HG02973 (cell line): Measurements from ENCODE around the gene PARD3.
"Not testable (repeated sequence)": the region's sequence is repeated elsewhere in the genome, so short reads cannot be mapped to it uniquely, and the experiment has no call there.

Experiments used
- ATAC-seq: cut with Tn5 transposase; IDR thresholded peaks from one replicate; pipeline ENCODE4 v1.9.1; 2021; ENCODE audit warnings: moderate library complexity; ENCODE audit not compliant: unreplicated experiment

The PARD3 gene

DNA sequence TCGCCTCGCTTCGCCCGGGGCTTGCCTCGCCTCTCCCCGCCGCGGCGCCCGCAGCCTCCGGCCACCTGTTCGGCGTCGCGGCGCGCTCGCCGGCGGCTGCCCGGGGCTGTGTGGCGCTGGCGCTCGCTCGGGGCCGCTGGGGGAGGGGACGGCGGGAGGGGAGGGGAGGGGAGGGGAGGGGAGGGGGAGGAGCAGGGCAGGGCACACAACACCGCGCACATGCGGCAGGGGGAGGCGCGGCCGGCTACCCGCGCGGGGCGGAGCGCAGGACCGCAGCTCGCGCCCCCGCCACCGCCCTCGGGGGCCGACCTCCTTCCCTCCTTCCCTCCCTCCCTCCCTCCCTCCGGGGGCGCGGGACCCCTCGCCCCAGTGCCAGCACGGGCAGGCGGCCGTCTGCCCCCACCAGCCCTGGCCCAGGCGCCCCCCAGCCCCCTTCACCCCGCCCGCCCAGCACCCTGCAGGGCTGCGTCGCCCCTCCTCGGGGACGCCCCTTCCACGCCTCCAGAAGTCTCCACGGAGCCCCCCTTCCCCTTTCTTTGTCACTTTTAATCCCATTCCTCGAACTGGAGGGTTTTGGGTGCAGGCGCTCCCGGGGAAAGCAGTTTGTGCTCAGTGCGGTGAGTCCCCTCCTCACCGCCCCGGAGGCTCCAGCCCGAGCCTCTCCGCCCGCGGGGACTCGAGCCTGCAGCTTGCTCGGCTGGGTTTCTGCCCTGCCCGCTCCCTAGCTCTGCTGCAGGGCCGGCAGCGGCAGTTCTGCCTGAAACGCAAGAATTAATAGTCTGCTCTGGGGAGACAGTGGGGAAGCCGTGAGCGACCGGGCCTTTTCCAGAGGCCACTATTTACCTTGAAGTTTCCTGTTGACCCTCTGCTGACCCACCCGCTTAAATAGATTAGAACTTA, at the start of gene PARD3:
PARD3 (minus strand) TSS at position 112 of the 900 bp plus-strand sequence. CDS start 301 bp downstream, outside the sequence.
- ATAC-seq, result no peak

DNA sequence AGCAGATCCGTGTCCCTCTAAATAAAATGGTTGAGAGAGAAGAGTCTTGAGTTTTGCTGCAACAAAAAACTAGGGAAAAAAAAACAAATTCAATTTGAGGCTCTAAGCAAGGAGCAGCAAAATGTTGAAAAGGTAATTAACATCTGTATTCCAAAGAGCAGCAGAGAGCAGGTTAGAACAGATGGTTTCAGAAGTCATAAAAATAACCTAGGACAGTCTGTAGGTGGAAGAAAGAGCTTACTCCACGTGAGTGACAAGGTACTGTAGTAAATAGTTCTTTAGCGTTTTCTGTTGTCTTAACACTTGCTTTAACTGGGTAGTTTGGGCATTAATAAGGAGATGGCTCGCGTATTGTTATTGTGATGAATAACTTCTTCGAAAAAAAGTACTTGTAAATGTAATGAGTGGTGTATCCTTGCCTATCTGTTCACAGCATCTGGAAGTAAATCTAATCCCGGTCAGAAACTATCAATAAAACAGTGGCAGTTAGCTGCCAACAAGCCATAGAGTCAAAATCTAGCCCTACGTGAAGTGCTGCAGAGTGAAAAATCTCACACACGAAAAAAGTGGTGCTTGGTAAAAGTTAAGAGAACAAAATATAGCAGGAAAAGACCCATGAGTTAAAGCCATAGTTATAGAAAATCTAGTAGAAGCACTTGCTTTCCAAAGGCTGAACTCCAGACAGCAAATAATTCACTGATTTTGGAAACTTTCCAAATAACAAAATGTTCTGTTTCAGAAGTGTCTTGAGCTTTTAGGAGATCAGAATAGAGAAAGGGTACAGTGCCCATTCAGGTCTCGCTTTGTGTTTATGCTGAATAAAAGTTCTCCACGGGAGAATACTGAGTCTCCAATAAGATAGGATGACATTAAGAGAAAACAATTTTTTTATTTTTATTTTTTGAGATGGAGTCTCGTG, 49.3 kb upstream of the PARD3 start:
- no peak for ATAC-seq

DNA sequence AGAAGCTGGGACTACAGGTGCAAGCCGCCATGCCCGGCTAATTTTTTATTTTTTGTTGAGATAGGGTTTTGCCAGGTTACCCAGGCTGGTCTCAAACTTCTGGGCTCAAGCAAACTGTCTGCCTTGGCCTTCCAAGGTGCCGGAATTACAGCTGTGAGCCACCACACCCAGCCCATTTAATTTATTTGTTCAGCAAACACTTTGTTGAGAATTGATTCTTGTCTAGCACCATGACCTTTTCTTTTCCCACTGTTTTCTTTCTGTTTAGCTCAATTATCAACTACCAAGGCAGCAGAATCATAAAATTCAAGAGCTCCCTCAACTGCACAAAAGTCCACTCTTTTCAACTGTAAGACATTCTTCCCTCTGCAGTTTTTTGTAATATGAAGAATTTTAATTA, 47.8 kb upstream of the PARD3 start:
- ATAC-seq, result no peak

DNA sequence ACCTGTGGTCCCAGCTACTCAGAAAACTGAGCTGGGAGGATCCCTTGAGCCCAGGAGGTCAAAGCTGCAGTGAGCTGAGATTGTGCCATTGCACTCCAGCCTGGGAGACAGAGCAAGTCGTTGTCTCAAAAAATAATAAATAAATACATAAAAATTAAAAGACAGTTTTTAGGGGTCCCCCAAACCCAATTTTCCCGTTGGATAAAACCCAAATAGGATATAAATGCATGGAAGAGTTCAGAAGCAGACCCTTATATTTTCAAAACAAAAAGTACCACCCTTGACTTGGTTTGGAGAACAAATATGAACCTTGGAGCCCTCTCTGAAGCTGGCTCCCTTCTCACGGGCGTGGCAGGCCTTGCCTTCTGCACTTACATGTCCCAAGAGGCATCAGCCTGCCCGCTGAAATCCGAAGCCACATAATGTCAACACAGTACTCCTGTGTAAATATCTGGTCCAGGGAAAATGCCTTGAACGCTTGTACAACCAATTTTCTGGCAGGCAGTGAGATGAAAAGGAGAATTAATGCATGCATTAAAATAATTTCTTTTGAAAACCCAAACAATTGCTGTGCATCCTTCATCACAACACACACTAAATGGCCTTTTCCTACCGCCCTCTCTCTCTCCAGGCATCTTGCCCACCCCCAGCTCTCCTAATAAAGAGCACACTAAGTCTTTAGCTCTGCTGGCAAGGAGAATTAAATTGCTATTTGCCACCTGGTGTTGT, 46.4 kb upstream of the PARD3 start:
- no peak for ATAC-seq

DNA sequence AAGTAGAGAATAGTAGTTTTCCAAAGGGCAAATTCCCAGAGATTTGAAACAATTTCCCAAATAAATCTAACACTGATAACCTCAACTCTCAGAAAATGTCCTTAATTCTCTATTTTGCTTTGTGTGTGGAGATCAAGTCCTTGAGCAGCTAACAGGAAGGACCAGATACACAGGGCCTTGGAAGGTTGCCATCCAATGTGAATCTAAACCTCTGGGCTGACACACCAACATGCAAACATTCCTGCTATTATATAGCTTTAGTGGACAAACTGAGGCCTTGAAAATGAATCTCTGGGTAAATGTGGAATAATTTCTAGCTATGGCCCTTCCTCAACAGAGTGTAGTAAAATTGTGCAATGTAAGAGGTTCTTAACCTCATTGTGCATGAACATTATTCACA, 44.1 kb upstream of the PARD3 start:
- no peak for ATAC-seq

DNA sequence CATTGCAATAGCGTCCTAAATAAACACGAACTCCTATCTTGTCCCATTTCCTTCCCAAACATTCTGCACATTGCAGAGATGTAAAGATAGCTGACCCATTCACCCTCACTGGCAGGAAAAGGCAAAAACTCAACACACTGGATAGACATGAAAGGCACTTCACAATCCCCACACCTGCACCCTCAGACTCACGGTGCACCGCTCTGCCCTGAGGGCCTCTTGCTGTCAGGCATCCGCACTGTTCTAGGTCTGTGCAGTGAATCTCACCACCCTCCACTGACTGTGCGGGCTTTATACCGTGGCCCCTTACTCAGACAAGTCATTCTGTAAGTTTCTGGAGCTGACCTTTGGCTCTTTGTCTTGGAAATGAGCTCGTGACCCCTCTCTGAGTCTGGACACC, 42.9 kb upstream of the PARD3 start:
- ATAC-seq, result no peak

DNA sequence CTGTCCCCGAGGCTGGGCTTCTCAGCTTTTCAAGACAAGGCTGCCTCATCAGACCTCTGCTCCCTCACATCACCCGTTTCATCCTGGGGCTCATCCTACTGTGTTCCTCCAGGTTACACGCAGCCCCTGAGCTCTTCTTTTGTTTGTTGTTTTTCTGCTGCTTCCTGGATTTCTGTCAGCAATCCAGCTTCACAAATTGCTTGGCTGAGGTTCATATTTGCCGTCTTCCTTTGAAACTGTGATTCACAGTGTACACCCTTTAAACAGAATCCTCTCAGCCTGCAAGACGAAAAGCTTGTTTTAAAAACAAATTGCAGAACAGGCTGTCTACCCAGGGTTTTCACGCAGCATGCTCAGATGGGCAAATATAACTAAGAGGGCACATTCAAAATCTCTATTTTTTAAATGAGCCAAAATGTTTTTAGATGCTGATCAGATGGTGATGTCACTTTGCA, 39.1 kb upstream of the PARD3 start:
- ATAC-seq, result no peak

DNA sequence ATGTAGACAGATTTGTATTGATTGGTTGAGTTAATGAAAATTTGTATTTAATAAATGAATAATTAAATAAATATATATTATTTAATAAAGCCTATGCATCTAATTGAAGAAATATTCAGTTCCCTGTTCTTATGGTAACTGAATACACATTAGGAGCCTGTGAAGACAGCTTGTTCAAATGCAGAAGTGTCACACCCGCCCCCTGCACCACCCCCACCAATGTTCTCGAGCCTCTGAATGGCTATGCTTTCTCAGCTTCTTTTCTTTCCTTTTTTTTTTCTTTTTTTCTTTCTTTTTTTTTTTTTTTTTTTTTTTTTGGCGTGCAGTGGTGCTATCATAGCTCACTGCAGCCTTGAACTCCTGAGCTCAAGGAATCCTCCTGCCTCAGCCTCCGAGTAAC, 38.3 kb upstream of the PARD3 start:
- ATAC-seq, result no peak

DNA sequence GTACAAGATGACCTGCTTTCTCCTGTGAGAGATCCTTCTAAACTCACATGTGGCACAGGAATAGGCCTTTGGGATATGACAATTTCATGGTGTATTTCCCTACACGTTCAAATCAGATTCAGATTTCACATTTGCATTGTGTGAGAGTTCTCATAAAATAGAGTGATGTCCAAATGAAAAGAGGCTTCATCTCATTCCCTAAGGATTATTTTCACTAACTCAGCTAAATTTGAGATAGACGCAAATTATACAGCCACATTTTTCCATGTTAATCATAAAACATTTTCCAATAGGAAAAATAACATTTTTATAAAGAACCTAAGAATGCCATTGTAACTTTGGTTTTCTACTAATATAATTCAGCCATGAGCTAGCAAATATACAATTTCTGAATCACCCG, 35.5 kb upstream of the PARD3 start:
- ATAC-seq, result no peak

DNA sequence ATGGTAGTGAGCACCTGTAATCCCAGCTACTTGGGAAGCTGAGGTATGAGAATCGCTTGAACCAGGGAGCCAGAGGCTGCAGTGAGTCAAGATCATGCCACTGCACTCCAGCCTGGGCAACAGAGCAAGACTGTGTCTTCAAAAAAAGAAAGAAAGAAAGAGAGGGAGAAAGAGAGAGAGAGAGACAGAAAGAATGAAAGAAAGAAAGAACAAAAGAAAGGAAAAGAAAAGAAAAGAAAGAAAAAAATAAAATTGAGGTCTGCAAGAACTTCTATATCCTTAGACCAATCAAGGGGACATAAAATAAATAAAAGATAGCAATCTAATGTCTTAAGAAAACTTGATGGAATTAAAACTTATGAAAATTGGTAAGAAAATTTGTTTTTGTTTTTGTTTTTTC, 34.9 kb upstream of the PARD3 start:
- no peak for ATAC-seq

DNA sequence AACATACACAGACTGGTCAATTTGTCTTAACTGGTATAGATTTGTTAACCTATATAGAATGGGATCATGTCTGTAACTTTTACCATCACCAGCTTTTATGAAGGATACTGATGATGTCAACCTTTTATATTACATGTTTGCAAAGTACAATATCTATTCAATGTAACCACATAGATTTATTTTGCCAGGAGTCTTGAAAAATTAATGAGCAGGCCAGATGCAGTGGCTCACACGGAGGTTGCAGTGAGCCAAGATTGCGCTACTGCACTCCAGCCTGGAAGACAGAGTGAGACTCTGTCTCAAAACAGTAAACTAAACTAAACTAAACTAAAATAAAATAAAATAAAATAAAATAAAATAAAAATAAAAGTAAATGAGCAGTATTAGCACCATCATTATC, 30.0 kb upstream of the PARD3 start:
- no peak for ATAC-seq

DNA sequence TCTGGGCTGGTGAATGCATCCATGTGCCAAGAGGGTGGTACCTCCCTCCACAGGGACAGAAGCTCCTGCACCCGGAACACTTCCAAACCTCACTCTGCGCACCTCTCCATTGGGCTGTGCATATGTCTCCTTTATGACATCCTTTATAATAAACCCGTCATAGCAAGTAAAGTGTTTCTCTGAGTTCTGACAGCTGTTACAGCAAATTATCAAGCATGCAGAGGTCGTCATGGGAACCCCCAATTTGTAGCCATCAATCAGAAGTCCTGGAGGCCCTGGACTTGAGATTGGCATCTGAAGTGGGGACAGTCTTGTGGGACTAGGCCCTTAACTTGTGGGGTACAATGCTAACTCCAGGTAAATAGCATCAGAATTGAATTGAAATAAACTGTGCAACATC, 29.4 kb upstream of the PARD3 start:
- ATAC-seq, result no peak

DNA sequence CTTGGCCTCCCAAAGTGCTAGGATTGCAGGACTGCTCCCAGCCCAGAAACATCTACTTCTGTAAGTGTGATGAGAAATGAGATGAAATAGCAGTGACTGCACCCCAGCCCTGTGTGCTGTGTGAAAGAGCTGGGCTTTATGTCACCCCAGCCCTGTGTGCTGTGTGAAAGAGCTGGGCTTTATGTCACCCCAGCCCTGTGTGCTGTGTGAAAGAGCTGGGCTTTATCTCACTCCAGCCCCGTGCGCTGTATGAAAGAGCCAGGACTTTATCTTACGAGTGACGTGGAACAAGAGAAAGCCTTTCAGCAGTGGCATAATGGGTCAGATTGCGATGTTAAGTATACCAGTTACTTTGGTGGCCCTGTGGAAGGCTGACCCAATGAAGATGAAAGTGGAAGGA, 28.4 kb upstream of the PARD3 start:
- not testable (repeated sequence) for ATAC-seq

DNA sequence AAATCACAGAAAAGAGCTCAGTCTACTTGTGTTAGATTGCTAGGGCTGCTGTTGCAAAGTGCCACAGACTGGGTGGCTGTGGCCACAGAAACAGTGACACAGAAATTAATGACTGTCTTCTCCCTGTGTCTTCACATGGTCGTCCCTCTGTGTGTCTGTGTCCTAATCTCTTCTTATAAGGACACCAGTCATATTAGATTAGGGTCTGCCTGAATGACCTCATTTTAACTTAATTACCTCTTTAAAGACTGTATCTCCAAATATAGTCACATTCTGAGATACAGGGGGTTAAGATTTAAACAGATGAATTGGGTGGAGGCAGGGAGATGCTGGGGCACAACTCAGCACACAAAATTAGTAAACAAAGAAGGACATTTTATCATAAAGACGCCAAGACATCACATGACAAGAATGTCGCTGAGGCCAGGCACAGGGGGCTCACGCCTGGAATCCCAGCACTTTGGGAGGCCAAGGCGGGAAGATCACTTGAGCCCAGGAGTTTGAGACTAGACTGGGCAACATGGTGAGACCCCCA, 23.3 kb upstream of the PARD3 start:
- no peak for ATAC-seq

DNA sequence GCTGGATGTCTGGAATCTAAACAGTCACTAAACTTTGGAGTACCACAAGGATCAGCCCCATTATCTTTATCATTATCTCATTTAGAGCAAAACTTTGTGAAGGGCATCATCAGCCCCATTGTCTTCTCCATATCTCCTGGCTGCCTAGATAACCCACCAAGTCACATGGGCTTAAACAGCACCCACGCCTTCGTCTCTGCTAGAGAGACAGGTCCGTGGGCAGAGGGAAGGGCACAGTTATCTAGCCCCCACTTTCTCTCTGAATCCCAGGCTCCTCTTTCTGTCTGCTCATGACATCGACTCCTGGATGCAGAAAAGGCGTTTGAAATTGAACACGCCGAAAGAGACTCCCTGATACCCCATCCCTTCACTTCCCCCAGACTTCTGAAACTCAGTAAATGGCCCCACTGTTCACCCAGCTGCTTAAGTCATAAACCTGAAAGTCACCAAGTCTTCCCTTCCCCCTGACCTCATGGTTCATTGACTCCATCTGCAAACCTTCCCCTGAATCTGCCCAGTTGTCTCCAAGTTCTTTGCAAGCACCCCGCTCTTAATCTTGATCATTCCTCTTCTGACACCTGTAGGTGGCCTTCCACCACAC, 20.9 kb upstream of the PARD3 start:
- ATAC-seq, result no peak

DNA sequence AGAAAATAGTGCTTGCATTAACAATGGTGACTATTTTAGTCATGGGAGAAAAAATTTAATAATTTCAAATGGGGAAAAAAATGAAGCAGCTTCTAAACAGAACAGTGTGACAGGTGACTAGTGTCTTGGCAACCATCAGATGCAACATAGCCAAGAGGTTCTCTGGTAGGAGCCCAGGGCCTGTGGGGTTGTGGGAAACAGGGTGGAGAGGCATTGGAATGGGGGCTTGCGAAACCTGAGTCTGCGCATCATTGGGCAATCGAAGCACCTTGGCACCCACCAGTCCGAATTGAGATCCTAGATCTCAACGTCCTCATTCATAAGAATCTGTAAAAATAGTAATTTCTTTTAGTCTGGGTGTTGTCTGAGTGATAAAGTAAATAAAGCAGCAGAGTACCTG, 19.2 kb upstream of the PARD3 start:
- no peak for ATAC-seq

DNA sequence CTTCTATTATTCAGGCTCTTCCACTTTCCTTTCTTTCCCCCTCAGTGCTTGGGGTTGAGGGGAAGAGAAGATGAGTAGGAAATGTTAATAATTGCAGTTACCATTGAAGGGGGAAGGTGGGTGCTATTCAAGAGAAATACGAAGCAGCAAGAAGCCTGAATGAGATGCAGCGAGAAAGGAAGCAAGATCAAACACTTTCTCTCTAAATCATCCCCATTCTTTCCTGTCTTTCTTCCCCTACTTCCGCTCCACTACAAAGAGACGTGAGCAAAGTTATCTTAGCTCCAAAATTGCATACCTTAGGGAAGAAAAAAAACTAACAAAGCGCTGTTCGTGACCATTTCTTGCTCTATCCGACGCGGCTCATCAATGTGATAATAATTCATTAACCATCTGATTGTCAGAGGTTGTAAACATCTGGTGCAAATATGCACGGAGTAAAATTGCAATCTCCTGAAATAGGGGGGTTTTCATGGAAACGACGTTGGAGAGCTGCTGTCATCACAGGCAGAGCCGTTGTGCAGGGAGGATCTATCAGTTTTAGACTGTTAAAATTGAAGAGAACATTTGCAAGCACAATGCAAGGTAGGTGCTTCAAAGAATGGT, 15.2 kb upstream of the PARD3 start:
- no peak for ATAC-seq

DNA sequence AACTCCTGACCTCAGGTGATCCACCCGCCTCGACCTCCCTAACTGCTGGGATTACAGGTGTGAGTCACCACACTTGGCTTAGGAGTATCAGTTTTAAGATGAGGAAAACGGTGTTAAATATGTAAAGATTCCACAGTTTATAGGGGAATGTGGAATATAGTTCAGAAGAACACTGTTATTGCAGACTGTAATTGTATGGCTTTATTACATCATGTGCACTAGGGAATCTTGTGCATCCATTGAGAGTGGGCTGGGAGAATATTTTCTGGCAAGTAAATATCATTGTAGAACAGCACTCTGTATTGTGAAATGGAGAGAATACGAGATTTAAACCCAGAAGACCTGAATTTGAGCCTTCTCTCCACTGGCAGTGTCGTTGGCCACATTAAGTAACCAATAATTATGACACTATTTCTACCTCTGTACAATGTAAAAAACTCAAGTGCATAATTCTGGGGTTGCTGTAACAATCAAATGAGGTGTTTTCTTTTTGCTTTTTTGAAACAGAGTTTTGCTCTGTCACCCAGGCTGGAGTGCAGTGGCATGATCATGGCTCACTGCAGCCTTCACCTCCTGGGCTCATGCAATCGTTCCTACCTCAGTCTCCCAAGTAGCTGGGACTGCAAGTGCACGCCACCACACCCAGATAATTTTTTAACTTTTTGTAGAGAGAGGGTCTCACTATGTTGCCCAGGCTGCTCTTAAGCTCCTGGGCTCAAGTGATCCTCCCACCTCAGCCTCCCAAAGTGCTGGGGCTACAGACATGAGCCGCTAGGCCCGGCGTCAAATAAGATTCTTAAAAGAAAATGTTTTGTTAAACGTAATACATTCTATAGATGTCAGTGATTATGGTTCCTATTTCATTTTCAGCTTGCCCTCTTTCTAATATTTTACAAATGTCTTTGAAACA, 12.0 kb upstream of the PARD3 start:
- no peak for ATAC-seq

DNA sequence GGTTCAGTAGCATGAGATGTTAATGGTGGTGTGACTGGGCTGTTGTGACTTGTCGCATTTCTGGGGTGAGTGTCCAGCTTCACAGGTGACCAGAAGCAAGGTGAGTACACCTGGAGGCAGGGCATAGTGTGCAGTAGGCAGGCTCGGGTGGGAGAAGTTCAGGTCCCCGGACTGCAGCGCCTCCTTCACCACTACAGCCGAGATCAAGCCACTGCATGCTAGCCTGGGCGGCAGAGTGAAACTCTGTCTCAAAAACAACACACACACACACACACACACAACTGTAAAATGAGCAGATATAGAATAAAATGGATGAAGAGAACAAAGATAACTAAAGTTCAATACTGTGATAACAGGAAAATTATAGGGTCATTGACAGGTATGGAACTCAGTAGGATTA, 11.1 kb upstream of the PARD3 start:
- ATAC-seq, result no peak
